WERI-Rb-1 (cell line): Measurements from ENCODE around the gene NAPG.

Experiments used
- DNase-seq: peaks from one replicate; pipeline ENCODE4 v3.0.0-alpha.2; 2020
- H3K27ac ChIP-seq: fragments of 250-450 bp; sonication (Bioruptor Pico); 2 replicates; pipeline ENCODE4 v1.5.1; 2020; ENCODE audit warnings: mild to moderate bottlenecking, moderate library complexity
- H3K27me3 ChIP-seq: fragments of 250-450 bp; sonication (Bioruptor Pico); 2 replicates; pipeline ENCODE4 v1.5.1; 2021; ENCODE audit warnings: mild to moderate bottlenecking, low read depth, moderate library complexity; ENCODE audit not compliant: insufficient read depth, severe bottlenecking
- H3K36me3 ChIP-seq: fragments of 250-450 bp; sonication (Bioruptor Pico); 2 replicates; pipeline ENCODE4 v1.5.1; 2020; ENCODE audit warnings: mild to moderate bottlenecking, moderate library complexity
- H3K4me3 ChIP-seq: 2 replicates; pipeline ENCODE4 v1.5.1; 2011; ENCODE audit warnings: low read depth, mild to moderate bottlenecking, control low read depth, low read length
- H3K9me3 ChIP-seq: fragments of 250-450 bp; sonication (Bioruptor Pico); 2 replicates; pipeline ENCODE4 v1.5.1; 2021; ENCODE audit warnings: mild to moderate bottlenecking, moderate library complexity; ENCODE audit not compliant: severe bottlenecking
- TF ChIP-seq, protein P1 (sequence below): IDR thresholded peaks from 2 replicates; pipeline ENCODE4 v1.5.1; 2011; ENCODE audit warnings: low read depth, mild to moderate bottlenecking, control low read depth, inconsistent platforms, low read length

NAPG gene

DNA sequence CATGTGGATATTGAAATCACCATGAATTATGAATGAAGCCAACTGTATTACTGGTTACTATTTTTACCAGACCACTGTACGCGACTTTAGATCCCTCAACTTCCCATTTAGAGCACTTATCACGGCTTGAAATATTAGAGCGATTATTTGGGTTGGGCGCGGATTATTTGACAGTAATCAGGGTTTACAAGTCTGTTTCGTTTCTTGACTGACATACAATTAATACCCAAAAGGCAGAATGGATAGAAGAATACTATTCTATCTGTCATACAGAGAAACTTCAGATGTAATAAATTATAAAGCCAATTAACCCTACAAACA lies 496 bp upstream of the NAPG start:
- Histone ChIP-seq H3K27me3 (no peaks in the 10 kb centered on the region), H3K27ac (no peak overlapping the region), H3K36me3 (no peaks in the 10 kb centered on the region), H3K4me3 (peak overlapping the region; percentile 76), H3K9me3 (no peaks in the 10 kb centered on the region)
- DNase-seq: no peak
- TF ChIP-seq, protein P1, sequence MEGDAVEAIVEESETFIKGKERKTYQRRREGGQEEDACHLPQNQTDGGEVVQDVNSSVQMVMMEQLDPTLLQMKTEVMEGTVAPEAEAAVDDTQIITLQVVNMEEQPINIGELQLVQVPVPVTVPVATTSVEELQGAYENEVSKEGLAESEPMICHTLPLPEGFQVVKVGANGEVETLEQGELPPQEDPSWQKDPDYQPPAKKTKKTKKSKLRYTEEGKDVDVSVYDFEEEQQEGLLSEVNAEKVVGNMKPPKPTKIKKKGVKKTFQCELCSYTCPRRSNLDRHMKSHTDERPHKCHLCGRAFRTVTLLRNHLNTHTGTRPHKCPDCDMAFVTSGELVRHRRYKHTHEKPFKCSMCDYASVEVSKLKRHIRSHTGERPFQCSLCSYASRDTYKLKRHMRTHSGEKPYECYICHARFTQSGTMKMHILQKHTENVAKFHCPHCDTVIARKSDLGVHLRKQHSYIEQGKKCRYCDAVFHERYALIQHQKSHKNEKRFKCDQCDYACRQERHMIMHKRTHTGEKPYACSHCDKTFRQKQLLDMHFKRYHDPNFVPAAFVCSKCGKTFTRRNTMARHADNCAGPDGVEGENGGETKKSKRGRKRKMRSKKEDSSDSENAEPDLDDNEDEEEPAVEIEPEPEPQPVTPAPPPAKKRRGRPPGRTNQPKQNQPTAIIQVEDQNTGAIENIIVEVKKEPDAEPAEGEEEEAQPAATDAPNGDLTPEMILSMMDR: no peak

DNA sequence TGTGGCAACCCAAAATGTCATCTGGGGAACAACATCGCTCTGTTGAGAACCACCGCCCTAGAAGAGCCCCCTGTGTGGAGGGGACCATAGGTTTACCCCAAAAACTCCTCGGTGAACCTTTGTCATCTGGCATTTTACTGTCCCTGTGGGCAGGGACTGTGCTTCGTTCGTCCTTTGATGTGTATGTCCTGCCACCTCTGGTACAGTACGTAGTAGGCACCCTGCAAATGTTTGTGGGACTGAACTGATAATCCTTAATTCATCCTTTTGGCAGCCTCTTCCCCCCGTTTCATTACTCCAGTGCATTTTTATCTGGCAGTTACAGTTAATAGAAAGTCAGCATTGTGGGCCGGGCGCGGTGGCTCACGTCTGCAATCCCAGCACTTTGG lies 728 bp downstream of the NAPG start:
- no peaks in the 10 kb centered on the region; the same call in 1 of the 2 replicates for H3K36me3 ChIP-seq
- H3K27ac ChIP-seq: peak overlapping the region; percentile 72
- no peaks in the 10 kb centered on the region for H3K9me3 ChIP-seq
- no peak for DNase-seq
- no peaks in the 10 kb centered on the region for H3K27me3 ChIP-seq
- peak overlapping the region; percentile 76 for H3K4me3 ChIP-seq
- TF ChIP-seq, protein P1: no peak

DNA sequence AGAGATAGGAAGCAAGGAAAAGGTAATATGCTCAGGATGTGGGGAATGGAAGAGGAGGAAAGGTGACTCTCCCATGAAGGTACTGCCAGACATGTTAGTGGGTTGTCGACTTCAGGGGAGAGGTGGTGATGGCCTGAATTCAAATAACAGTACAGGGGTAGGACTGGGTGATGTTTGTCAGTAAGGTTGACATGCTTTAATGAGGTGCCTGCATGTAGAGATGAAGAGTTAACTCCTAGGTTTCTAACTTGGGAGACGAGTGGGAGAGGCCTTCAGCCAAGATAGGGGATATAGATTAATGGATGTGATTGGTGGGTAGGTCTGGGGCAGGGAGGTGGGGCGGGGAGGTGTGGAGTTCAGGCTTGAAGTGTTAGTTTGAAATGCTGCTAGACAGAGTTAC lies 2.6 kb downstream of the NAPG start:
- no peak for DNase-seq
- H3K4me3 ChIP-seq: no peak overlapping the region

DNA sequence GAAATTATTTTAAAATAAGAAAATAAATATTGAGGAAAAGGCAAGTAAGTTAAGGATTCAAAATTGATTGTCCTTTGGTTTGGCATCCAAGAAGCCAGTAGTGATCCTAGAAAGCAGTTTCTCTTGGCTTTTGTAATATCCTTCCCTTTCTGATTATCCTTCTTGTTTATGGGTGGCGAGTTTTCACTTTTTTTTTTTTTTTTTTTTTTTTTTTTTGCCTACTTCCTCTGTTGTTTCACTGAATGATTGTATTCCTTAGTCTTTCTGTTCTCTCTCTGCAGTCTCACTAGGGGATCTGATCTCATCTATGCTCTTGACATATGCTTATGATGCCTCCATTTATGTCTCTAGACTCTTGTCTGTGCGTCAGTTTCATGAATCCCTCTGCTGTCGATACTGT lies 4.2 kb downstream of the NAPG start:
- DNase-seq: no peak
- Histone ChIP-seq H3K27me3 (no peaks in the 10 kb centered on the region), H3K4me3 (no peak overlapping the region), H3K9me3 (no peaks in the 10 kb centered on the region), H3K36me3 (no peaks in the 10 kb centered on the region; the same call in 1 of the 2 replicates), H3K27ac (no peak overlapping the region)
- TF ChIP-seq, protein P1: no peak

More for the DNA sequence above, 2.6 kb downstream of the NAPG start:
- H3K27ac ChIP-seq: no peak overlapping the region
- TF ChIP-seq, protein P1: no peak
- no peaks in the 10 kb centered on the region for H3K9me3 ChIP-seq
- H3K27me3 ChIP-seq: no peaks in the 10 kb centered on the region
- no peaks in the 10 kb centered on the region; the same call in 1 of the 2 replicates for H3K36me3 ChIP-seq

DNA sequence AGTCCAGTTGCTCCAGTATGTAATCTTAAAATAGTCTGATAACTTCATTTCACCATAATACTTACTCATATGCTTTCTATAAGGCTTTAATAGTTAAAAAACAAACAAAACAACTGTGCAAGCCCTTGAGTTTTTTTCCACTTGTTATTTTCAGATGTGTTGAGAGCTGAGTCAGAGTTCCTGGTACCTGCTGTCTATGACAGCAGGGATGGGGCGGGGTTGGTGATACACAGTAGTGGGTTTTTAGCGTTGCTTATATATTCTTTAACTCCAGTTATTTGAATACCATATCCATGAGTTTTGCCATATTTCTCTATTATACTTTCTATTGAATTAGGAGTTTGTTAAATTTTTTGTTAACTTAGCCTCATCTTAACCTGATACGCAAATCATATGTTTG lies 5.0 kb downstream of the NAPG start:
- TF ChIP-seq, protein P1: no peak

DNA sequence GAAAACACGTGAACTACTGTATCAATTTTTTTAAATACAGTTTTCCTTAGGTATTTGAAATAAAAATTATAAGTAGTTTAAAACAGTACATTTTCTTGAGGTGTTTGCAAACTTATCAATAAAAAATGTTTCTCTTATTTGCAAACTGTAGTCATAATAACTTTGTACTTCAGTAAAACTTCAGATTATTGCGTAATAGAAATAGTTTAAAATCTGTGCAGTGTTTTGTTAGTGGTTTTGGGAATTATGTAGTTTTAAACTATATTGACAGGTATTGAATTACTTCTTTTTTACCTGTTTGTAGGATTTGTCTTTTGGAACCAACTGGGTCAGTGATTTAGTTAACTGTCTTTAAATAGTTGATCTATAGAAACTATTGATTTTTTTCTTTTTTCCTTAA lies 7.3 kb downstream of the NAPG start:
- Histone ChIP-seq H3K36me3 (no peaks in the 10 kb centered on the region; the same call in 1 of the 2 replicates), H3K27me3 (no peaks in the 10 kb centered on the region), H3K27ac (no peak overlapping the region), H3K9me3 (no peaks in the 10 kb centered on the region), H3K4me3 (no peak overlapping the region)
- TF ChIP-seq, protein P1: no peak
- no peak for DNase-seq

More for the DNA sequence above, 5.0 kb downstream of the NAPG start:
- no peaks in the 10 kb centered on the region for H3K27me3 ChIP-seq
- no peak overlapping the region for H3K4me3 ChIP-seq
- no peak for DNase-seq
- no peaks in the 10 kb centered on the region; the same call in 1 of the 2 replicates for H3K36me3 ChIP-seq
- H3K27ac ChIP-seq: no peak overlapping the region
- H3K9me3 ChIP-seq: no peaks in the 10 kb centered on the region
